DND-41 (cell line): ENCODE data around the gene WTAP.

Experiments
- CTCF ChIP-seq: IDR thresholded peaks from 2 replicates; pipeline ENCODE4 v1.5.1; 2012; ENCODE audit warnings: borderline replicate concordance, low read length, moderate library complexity, mild to moderate bottlenecking; ENCODE audit not compliant: poor library complexity, severe bottlenecking; ENCODE audit errors: extremely low read depth
- EZH2 ChIP-seq: IDR thresholded peaks from 3 replicates; pipeline ENCODE4 v1.6.1; 2012; ENCODE audit warnings: borderline replicate concordance, low read depth, mild to moderate bottlenecking, moderate library complexity, low read length, inconsistent platforms; ENCODE audit not compliant: severe bottlenecking

- TF ChIP-seq CTCF (no peak), EZH2 (no peak)
Measured at GRCh38 chr6:159682810-159683209, 44.5 kb upstream of the WTAP start.
